ENCODE results near the gene INHBC.
A peak's percentile ranks its signal among the peaks of the same experiment; 100 is the strongest.

The INHBC gene

GRCh38 chr12:57456145-57456700, 21.6 kb downstream of the INHBC start:
- POLR2A ChIA-PET, result no interaction called here
- CTCF ChIA-PET, result interaction anchor here (0.6 to 19.6 kb wide), 21 partner anchors 8 to 585 kb away, joined by 3 to 880 read pairs (median 5); partner anchors contain the start of genes B4GALNT1, INHBC and STAC3
- peak overlapping the region; percentile 46 for H3K4me3 ChIP-seq (ENCODE audit: low read depth, low read length)
- TF ChIP-seq CTCF (IDR thresholded peaks at IDR 0.05; ENCODE audit: insufficient read depth, low read length, missing control alignments), result peak; percentile 76
- no peak for DNase-seq (ENCODE audit: low read depth, low spot score)

DNA sequence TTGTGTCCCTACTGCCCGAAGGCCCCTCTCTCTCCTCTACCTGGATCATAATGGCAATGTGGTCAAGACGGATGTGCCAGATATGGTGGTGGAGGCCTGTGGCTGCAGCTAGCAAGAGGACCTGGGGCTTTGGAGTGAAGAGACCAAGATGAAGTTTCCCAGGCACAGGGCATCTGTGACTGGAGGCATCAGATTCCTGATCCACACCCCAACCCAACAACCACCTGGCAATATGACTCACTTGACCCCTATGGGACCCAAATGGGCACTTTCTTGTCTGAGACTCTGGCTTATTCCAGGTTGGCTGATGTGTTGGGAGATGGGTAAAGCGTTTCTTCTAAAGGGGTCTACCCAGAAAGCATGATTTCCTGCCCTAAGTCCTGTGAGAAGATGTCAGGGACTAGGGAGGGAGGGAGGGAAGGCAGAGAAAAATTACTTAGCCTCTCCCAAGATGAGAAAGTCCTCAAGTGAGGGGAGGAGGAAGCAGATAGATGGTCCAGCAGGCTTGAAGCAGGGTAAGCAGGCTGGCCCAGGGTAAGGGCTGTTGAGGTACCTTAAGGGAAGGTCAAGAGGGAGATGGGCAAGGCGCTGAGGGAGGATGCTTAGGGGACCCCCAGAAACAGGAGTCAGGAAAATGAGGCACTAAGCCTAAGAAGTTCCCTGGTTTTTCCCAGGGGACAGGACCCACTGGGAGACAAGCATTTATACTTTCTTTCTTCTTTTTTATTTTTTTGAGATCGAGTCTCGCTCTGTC, 22.3 kb downstream of the INHBC start:
- POLR2A ChIA-PET, result interaction anchor here (0.7 kb wide), 1 partner anchor 346 kb away, joined by 3 read pairs; the partner anchor contains the start of gene STAT6
- CTCF ChIA-PET, result interaction anchor here (1.0 to 19.6 kb wide), 20 partner anchors 7 to 270 kb away, joined by 3 to 880 read pairs (median 11); partner anchors contain the start of genes ARHGAP9, INHBC, MARS1 and STAC3
- TF ChIP-seq CTCF (IDR thresholded peaks at IDR 0.05; ENCODE audit: insufficient read depth, low read length, missing control alignments), result no peak
- DNase-seq (ENCODE audit: low read depth, low spot score), result no peak
- peak overlapping the region; percentile 46; the same call in 1 of the 2 replicates for H3K4me3 ChIP-seq (ENCODE audit: low read depth, low read length)

GRCh38 chr12:57458665-57459054, 24.1 kb downstream of the INHBC start:
- TF ChIP-seq CTCF (IDR thresholded peaks at IDR 0.05; ENCODE audit: insufficient read depth, low read length, missing control alignments), result no peak
- H3K4me3 ChIP-seq (ENCODE audit: low read depth, low read length), result peak overlapping the region; percentile 53
- ChIA-PET CTCF (interaction anchor here (0.6 to 19.6 kb wide), 50 partner anchors 11 to 298 kb away, joined by 3 to 880 read pairs (median 5); partner anchors contain the start of genes ARHGAP9, B4GALNT1, INHBC and MARS1), POLR2A (interaction anchor here (0.5 to 1.5 kb wide), 12 partner anchors 35 to 370 kb away, joined by 3 to 10 read pairs (median 4); partner anchors contain the start of genes DDIT3 and NAB2)
- no peak for DNase-seq (ENCODE audit: low read depth, low spot score)

DNA sequence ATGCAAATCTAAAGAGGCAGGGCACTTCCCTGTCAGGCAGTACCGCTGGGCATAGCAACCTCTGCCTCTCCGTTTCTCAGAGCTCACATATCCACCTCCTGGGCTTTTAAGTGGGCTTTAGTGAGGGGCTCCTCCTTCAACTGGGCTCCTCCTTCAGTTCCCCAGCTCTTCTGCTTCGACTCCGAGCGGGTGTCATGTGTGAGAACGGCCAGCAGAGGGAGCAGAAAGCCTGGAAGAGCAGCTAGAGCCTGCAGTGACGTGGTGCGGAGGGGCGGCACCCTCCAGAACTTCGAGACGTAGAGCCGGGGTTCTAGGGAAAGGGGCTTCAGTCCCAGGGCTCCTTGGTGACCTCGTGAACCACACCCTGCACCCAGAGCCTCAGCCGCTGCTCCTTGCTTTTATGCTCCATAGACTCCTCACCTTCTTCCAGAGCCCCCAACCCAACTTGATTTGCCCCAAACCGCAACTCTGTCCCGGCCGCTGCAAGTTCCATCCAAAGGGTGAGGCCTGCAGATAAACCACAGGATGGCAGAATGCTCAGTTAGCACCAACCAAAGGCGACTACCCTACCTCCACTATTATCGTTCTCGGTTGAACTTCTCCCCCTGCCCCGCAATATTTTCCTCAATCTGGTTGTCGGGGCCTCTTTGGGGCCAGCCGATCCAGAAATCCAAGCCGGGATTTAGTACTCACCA, 24.6 kb downstream of the INHBC start:
- peak overlapping the region; percentile 77 for H3K4me3 ChIP-seq (ENCODE audit: low read depth, low read length)
- ChIA-PET CTCF (interaction anchor here (0.6 to 19.6 kb wide), 50 partner anchors 11 to 298 kb away, joined by 3 to 880 read pairs (median 5); partner anchors contain the start of genes ARHGAP9, B4GALNT1, INHBC and MARS1), POLR2A (interaction anchor here (0.5 to 1.5 kb wide), 12 partner anchors 35 to 371 kb away, joined by 3 to 10 read pairs (median 4); partner anchors contain the start of genes DDIT3 and NAB2)
- peak; percentile 97 for TF ChIP-seq CTCF (IDR thresholded peaks at IDR 0.05; ENCODE audit: insufficient read depth, low read length, missing control alignments)
- DNase-seq (ENCODE audit: low read depth, low spot score), result peak; percentile 75

DNA sequence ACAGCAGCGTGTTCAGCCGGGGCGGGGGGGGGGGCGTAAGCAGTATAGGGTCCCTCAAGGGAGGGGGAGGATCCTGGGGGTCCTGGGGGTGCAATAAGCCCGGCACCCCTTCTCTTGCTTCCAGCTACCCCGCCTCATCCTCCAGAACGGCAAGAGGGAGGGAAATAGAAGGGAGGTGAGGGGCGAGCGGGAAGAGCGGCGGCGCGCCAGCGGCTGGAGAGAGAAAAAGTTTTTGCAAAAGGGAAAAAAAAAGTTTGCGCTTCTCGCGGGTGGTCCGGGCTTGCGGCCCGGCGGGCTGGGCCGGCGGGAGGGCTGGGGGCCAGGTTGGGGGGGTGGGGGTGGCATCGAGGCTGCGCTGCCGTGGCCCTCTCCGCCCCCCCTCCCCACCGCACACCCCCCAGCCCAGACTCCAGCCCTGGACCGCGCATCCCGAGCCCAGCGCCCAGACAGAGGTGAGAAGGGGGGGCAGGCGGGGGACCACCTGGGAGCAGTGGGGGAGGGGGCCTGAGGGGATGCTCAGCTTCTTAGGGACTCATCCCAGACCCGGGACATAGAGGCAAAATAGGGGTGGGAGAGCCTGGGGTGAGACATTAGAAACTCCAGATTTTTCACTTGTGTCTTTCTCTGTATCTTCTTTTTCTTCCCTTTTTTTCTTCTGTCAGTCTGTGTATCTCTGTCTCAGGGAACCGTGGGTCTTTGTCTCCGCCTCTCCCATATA, 25.3 kb downstream of the INHBC start, which contains the start of gene GLI1:
Gene GLI1, plus strand, starts transcription at position 36 of the 718 bp plus-strand sequence. CDS start 3,907 bp downstream, outside the sequence.
- H3K4me3 ChIP-seq (ENCODE audit: low read depth, low read length), result peak within 1 kb of the TSS; percentile 77
- DNase-seq (ENCODE audit: low read depth, low spot score), result no peak
- ChIA-PET CTCF (interaction anchor here (0.7 to 19.6 kb wide), 26 partner anchors 8 to 246 kb away, joined by 3 to 880 read pairs (median 5); partner anchors contain the start of genes ARHGAP9, B4GALNT1, MARS1 and SHMT2), POLR2A (interaction anchor here (1.2 to 1.4 kb wide), 2 partner anchors 57 to 71 kb away, joined by 3 to 10 read pairs; no protein-coding TSS in a partner anchor)
- TF ChIP-seq CTCF (IDR thresholded peaks at IDR 0.05; ENCODE audit: insufficient read depth, low read length, missing control alignments), result no peak
